Activated T-helper 1 cell treated with Interleukin-2 at 50 U/mL for 16 hours (primary cell): Measurements from ENCODE around the gene B9D1.
"Not testable (repeated sequence)": the region's sequence is repeated elsewhere in the genome, so short reads cannot be mapped to it uniquely, and the experiment has no call there.

ENCODE experiments used
- DNase-seq: peaks from one replicate; pipeline ENCODE4 v3.0.0-alpha.2; 2020; ENCODE audit warnings: low read depth

The B9D1 gene

GRCh38 chr17:19359151-19359550 lies 3.4 kb downstream of the B9D1 start:
- no peak for DNase-seq

- no peak for DNase-seq
Measured at GRCh38 chr17:19357761-19358160, 4.8 kb downstream of the B9D1 start.

DNA sequence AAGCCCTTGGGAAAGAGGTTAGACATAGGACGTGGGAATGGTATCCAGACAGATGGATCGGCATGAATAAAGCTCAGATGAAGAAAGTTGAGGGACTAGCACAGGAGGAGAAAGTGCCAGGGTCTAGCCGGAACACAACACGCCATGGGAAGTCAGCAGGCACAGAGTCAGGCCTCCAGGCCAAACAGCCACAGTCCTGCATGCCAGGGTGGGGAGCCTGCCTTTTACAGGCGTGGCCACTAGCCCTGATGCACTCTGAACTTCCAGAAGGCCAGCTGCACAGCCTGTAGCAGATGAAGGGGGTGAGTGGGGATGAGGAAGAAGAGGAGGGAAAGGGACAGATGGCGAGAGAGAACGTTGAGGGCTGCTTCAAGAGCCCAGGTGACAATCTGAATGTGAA lies 5.2 kb downstream of the B9D1 start:
- DNase-seq: no peak

GRCh38 chr17:19354748-19355147 lies 7.8 kb downstream of the B9D1 start:
- no peak for DNase-seq

DNA sequence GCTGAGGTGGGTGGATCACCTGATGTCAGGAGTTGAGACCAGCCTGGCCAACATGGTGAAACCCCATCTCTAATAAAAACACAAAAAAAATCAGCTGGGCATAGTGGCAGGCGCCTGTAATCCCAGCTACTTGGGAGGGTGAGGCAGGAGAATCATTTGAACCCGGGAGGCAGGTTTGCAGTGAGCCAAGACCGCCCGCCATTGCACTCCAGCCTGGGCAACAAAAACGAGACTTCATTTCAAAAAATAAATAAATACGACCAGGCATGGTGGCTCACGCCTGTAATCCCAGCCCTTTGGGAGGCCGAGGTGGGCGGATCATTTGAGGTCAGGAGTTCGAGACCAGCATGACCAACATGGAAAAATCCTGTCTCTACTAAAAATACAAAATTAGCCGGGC lies 9.1 kb downstream of the B9D1 start:
- not testable (repeated sequence) for DNase-seq

- no peak for DNase-seq
Measured at GRCh38 chr17:19348806-19349205, 13.7 kb downstream of the B9D1 start.

DNA sequence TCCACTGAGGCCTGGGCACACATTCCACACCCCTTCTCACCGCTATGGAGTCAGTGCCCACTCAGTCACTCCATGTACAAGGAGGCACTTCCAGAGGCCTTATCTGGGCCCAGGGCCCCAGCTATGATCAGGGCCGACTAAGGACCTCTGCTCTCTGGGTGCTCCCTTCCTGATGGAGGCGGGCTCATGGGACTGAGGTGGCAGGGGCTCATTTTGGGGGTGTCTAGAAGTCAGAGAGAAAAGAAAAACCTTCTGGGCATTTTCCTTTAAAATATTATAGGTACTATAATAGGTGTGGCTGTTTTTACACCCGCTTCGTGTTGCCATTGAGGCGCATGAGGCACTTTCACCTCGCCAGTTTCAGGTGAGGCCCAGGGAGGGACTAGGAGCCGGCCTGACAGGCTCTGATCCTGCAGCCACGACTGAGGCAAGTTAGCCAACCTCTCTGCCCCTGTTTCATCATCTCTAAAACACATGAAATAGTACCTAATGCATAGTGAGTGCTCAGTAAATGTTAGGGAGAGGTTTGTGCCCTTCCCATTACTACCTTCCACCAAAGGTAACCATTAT lies 14.4 kb downstream of the B9D1 start:
- no peak for DNase-seq

DNA sequence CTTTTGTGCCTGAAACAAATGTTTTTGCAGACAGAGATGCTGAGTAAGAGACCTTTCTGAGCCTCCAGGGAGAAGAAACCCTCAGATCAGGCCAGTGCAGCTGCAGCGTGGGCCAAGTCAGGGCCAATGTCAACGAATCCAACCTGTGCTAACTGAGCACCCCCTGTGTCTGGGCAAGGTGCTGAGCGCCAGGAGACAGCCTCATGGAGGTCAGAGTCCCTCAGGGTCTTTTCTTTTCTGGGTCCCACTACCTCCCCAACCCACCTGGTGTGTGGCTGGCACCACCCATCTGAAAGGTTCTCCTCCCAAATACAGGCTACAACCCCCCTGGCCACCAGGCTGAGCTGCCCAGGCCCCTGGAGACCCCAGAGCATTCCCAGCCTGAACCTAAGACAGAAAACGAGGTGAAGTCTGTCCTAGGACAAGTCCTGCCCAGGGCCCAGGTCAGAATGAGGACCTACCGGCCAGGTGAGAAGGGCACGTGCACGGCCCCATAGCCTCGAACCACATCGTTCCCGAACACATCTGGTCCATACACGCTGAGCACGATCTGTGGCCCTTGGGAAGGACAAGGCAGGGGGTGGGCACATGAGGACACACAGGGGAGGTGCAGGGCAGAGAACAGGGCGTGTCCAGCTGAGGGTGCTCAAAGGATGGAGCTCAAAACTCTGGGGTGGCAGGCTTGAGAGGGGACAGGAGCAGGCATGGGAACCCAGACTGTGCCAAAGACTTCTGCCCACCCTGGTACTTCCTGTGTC lies 15.0 kb downstream of the B9D1 start:
- DNase-seq: no peak

- no peak for DNase-seq
Measured at GRCh38 chr17:19346351-19347255, 15.9 kb downstream of the B9D1 start.

DNA sequence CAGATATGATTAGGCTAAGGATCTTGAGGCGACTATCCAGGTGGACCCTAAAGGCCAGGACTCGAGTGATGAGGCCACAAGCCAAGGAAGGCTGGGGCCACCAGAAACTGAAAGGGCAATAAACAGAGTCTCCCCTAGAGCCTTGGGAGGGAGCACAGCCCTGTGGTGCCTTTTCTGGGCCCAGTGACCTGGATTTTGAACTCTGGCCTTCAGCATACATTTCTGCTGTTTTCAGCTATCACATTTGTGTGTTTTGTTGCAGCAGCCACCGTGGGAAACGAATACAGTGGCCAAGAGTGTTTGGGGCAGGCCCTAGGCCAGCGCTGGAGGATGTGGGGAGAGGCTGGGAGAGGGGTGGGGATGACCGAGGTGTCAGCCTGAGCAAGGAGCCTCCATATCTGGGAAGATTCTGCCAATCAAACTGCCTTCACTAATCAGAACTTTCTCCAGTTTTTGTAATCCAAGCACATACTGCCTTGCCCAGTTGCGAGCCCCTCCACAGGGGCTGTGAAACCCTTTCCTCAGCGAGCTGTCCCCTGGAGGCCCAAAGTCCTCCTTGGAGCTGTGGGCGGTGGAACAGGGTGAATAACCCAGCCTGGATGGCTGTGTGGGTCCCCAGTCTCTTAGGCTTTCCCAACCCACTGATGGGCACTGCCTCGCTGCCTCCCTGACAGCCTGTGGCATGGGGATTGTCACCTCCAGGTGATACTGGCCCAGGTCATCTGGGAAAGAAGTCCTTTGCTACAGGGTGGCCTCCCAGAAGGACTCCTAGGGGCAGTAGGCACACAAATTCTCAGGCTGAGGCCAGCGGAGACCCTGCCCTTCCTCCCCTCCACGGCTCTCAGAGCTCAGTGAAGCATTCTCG lies 16.8 kb downstream of the B9D1 start:
- DNase-seq: no peak

DNA sequence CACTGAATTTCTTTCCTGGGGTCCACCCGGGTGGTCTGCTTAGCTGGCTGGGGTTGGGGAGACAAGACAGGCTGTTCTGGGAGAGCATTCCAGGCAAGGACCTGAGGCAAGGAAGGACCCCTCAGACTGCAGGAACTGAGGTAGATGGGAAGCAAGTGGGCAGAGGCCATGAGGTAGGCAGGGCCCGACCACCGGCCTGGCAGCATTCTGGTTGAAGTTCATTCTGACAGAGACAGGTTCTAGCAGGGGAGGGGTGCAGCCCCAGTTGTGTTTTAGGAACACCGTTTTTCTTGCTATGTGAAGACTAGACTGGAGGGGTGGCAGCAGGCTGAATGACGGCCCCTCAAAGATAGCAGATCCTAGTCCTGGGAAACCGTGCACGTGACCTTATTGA lies 17.5 kb downstream of the B9D1 start:
- no peak for DNase-seq

GRCh38 chr17:19344311-19345066 lies 18.0 kb downstream of the B9D1 start:
- DNase-seq: no peak

GRCh38 chr17:19343671-19344151 lies 18.8 kb downstream of the B9D1 start:
- DNase-seq: no peak

DNA sequence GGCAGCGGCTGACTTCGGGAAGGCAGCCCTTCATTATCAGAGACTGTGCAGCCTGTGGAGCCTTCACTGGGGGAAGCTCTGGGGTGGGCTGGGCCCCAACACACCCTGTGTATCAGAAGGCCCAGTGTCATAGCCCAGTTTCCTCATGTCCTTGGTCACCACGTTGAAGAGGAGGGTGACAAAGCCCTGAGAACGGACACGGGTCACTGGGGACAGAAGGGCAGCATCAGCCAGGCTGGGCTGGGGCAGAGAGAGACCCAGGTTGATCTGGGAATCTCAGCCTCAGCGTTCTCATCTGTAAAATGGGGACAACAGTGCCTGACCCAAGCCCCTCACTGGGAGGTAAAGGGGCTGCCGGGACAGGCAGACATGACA lies 19.3 kb downstream of the B9D1 start:
- no peak for DNase-seq

GRCh38 chr17:19342611-19343255 lies 19.8 kb downstream of the B9D1 start:
- DNase-seq: no peak

DNA sequence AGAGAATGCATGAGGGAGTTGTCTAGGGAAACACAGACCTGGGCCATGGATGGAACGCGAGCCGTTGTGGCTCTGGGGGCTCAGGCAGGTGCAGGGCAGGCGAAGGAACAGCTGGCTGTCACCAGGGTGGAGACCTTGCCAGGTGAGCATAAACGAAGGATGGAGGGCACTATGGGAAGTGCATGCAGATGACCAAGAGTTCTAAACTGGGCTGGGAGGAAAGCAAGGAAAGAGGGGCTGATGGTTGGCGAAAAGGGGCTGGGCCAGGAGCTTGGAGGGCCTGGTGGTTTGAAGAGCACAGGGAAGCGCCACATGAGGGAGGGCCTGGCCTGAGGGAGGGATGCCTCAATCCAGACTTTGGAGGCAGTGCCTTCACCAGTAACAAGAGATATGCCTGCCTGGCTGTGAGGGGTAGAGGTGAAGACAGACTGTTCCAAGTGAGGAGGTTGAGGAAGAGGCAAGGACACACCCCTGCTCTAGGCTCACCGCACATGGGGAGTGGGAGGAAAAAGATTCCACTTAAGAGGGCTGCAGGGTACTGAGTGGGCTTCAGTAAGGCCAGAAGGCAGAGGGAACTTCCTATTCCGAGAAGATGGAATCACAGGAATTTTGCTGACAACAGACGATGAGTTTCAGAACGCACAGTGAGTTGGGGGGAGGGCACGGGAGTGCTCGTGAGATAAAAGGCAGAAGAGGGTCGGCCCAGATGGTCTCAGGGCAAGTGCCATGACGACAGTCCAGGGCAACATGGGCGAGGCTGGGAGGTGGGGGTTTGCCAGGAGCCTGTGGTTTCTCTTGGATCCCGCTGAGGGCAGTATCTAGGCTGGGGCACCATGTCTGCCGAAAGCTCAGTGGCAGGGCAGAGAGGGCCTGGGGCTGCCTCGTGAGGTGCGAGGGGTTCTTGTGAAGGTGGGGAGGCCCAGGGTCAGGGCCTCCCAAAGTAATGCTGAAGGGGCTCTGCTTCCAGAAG lies 20.6 kb downstream of the B9D1 start:
- DNase-seq: no peak

GRCh38 chr17:19341211-19341631 lies 21.3 kb downstream of the B9D1 start:
- no peak for DNase-seq

DNA sequence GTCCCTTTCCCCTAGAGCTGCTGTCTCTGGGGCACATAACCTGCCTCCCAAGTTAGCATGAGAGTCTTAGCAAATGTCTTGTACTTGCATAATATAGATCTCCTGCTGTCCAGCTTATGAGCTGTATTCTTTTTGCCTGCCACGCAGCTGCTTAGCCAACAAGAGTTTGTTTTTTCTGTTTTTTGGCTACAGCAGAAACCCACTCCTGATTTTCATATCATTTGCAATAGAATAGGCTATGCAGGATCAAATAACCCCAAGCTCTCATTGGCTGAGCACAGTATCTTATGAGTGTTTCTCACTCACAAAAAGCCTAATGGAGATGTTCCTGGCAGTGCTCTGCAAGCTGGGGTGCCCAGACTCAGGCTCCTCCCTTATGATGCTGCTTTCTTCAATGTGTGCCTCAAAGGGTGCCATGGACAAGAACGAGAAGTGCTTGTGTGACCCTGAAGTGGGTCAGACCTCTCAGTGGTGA lies 23.1 kb downstream of the B9D1 start:
- DNase-seq: no peak
